BLaER1 treated with 17β-estradiol and CSF1 and Interleukin-3, amounts not matched to agents 10 nM and 100 nM (cell line): Measurements from ENCODE around the gene DONSON.

Experiments used
- H3K27ac ChIP-seq, 11 experiments: shearing (Covaris generic); formaldehyde crosslinking; 2 replicates each; pipeline ENCODE4 v1.8.1; 2022
- H3K27me3 ChIP-seq, 11 experiments: shearing (Covaris generic); formaldehyde crosslinking; 2 replicates each; pipeline ENCODE4 v1.8.1; 2022
- H3K36me3 ChIP-seq, 11 experiments: shearing (Covaris generic); formaldehyde crosslinking; 2 replicates each; pipeline ENCODE4 v1.8.1; 2022
- H3K4me1 ChIP-seq, 10 experiments: shearing (Covaris generic); formaldehyde crosslinking; 2 replicates each; pipeline ENCODE4 v1.8.1; 2022
- H3K4me2 ChIP-seq, 11 experiments: shearing (Covaris generic); formaldehyde crosslinking; 2 replicates each; pipeline ENCODE4 v1.8.1; 2022
- H3K4me3 ChIP-seq, 10 experiments: shearing (Covaris generic); formaldehyde crosslinking; 2 replicates each; pipeline ENCODE4 v1.8.1; 2022
- H3K9ac ChIP-seq, 11 experiments: shearing (Covaris generic); formaldehyde crosslinking; 2 replicates each; pipeline ENCODE4 v1.8.1; 2022
- H3K9me3 ChIP-seq, 11 experiments: shearing (Covaris generic); formaldehyde crosslinking; replicated peaks in 1 of 11; 2 replicates each; pipeline ENCODE4 v1.8.1; 2022
- H4K20me1 ChIP-seq, 11 experiments: shearing (Covaris generic); formaldehyde crosslinking; 2 replicates each; pipeline ENCODE4 v1.8.1; 2022
- Cebpa-rat ChIP-seq, 11 experiments: shearing (Covaris generic); IDR thresholded peaks; 2 replicates each; pipeline ENCODE4 v1.8.1; 2022

Gene DONSON

DNA sequence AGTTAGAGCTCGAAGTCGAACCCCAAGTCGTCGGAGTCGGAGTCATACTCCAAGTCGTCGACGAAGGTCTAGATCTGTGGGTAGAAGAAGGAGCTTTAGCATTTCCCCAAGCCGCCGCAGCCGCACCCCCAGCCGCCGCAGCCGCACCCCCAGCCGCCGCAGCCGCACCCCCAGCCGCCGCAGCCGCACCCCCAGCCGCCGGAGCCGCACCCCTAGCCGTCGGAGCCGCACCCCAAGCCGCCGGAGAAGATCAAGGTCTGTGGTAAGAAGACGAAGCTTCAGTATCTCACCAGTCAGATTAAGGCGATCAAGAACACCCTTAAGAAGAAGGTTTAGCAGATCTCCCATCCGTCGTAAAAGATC is 33.5 kb downstream of the DONSON start:
- no peak overlapping the region for H3K4me3 ChIP-seq
- no peak overlapping the region for H3K27ac ChIP-seq
- peaks cover 100% of the 10 kb centered on the region in 11 experiments for H4K20me1 ChIP-seq
- no peak for TF ChIP-seq Cebpa-rat (IDR thresholded peaks at IDR 0.05)
- no peaks in the 10 kb centered on the region for H3K27me3 ChIP-seq
- H3K4me2 ChIP-seq, result no peak overlapping the region
- H3K9me3 ChIP-seq, result peaks cover 0 to 13% (median 0%) of the 10 kb centered on the region in 11 experiments; a peak in 3 of 22 replicates
- peaks cover 99 to 100% (median 100%) of the 10 kb centered on the region in 11 experiments for H3K36me3 ChIP-seq
- H3K4me1 ChIP-seq, result 0 out of 20 replicates have a peak, but pooled peaks cover 0 to 9% (median 0%) of the 10 kb centered on the region in 10 experiments
- no peak overlapping the region for H3K9ac ChIP-seq

DNA sequence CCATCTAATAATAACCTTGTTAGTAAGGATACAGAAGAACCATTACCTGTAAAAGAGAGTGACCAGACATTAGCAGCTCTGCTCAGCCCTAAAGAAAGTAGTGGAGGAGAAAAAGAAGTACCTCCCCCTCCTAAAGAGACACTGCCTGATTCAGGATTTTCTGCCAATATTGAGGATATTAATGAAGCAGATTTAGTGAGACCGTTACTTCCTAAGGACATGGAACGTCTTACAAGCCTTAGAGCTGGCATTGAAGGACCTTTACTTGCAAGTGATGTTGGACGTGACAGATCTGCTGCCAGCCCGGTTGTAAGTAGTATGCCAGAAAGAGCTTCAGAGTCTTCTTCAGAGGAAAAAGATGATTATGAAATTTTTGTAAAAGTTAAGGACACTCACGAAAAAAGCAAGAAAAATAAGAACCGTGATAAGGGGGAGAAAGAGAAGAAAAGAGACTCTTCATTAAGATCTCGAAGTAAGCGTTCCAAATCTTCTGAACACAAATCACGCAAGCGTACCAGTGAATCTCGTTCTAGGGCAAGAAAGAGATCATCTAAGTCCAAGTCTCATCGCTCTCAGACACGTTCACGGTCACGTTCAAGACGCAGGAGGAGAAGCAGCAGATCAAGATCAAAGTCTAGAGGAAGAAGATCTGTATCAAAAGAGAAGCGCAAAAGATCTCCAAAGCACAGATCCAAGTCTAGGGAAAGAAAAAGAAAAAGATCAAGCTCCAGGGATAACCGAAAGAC is 34.1 kb downstream of the DONSON start:
- 0 out of 20 replicates have a peak, but pooled peaks cover 0 to 9% (median 0%) of the 10 kb centered on the region in 10 experiments for H3K4me1 ChIP-seq
- H3K27me3 ChIP-seq, result no peaks in the 10 kb centered on the region
- H3K9ac ChIP-seq, result no peak overlapping the region
- TF ChIP-seq Cebpa-rat (IDR thresholded peaks at IDR 0.05), result no peak
- H3K9me3 ChIP-seq, result peaks cover 0 to 13% (median 0%) of the 10 kb centered on the region in 11 experiments; a peak in 3 of 22 replicates
- H3K27ac ChIP-seq, result no peak overlapping the region
- H3K36me3 ChIP-seq, result peaks cover 99 to 100% (median 100%) of the 10 kb centered on the region in 11 experiments
- no peak overlapping the region for H3K4me3 ChIP-seq
- no peak overlapping the region for H3K4me2 ChIP-seq
- H4K20me1 ChIP-seq, result peaks cover 100% of the 10 kb centered on the region in 11 experiments

DNA sequence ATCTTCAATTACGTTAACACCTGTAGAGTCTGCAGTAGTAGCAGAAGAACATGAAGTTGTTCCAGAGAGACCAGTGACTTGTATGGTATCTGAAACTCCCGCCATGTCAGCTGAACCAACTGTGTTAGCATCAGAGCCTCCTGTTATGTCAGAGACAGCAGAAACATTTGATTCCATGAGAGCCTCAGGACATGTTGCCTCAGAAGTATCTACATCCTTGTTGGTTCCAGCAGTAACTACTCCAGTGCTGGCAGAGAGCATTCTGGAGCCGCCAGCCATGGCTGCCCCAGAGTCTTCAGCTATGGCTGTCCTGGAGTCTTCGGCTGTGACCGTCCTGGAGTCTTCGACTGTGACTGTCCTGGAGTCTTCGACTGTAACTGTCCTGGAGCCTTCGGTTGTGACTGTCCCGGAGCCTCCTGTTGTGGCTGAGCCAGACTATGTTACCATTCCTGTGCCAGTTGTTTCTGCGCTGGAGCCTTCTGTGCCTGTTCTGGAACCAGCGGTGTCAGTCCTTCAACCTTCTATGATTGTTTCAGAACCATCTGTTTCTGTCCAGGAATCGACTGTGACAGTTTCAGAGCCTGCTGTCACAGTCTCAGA is 35.4 kb downstream of the DONSON start:
- H3K27ac ChIP-seq, result no peak overlapping the region
- H3K4me1 ChIP-seq, result 0 out of 20 replicates have a peak, but pooled peaks cover 0 to 9% (median 0%) of the 10 kb centered on the region in 10 experiments
- H3K36me3 ChIP-seq, result peaks cover 97 to 100% (median 99%) of the 10 kb centered on the region in 11 experiments
- H3K9me3 ChIP-seq, result peaks cover 0 to 13% (median 0%) of the 10 kb centered on the region in 11 experiments; a peak in 3 of 22 replicates
- no peak for TF ChIP-seq Cebpa-rat (IDR thresholded peaks at IDR 0.05)
- H3K27me3 ChIP-seq, result no peaks in the 10 kb centered on the region
- no peak overlapping the region for H3K4me2 ChIP-seq
- H3K9ac ChIP-seq, result no peak overlapping the region
- no peak overlapping the region for H3K4me3 ChIP-seq
- peaks cover 99 to 100% (median 100%) of the 10 kb centered on the region in 11 experiments for H4K20me1 ChIP-seq

DNA sequence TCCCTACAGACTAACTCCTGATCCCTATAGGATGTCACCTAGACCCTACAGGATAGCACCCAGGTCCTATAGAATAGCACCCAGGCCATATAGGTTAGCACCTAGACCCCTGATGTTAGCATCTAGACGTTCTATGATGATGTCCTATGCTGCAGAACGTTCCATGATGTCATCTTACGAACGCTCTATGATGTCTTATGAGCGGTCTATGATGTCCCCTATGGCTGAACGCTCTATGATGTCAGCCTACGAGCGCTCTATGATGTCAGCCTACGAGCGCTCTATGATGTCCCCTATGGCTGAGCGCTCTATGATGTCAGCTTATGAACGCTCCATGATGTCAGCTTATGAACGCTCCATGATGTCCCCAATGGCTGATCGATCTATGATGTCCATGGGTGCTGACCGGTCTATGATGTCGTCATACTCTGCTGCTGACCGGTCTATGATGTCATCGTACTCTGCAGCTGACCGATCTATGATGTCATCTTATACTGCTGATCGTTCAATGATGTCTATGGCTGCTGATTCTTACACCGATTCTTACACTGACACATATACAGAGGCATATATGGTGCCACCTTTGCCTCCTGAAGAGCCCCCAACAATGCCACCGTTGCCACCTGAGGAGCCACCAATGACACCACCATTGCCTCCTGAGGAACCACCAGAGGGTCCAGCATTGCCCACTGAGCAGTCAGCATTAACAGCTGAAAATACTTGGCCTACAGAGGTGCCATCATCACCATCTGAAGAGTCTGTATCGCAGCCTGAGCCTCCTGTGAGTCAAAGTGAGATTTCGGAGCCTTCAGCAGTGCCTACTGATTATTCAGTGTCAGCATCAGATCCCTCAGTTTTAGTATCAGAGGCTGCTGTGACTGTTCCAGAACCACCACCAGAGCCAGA is 36.1 kb downstream of the DONSON start:
- no peak for TF ChIP-seq Cebpa-rat (IDR thresholded peaks at IDR 0.05)
- no peak overlapping the region for H3K27ac ChIP-seq
- H3K9me3 ChIP-seq, result peaks cover 0 to 13% (median 0%) of the 10 kb centered on the region in 11 experiments; a peak in 3 of 22 replicates
- no peaks in the 10 kb centered on the region for H3K27me3 ChIP-seq
- H4K20me1 ChIP-seq, result peaks cover 98 to 100% (median 100%) of the 10 kb centered on the region in 11 experiments
- no peak overlapping the region for H3K9ac ChIP-seq
- H3K4me3 ChIP-seq, result no peak overlapping the region
- no peak overlapping the region for H3K4me2 ChIP-seq
- H3K36me3 ChIP-seq, result peaks cover 97 to 100% (median 99%) of the 10 kb centered on the region in 11 experiments
- 0 out of 20 replicates have a peak, but pooled peaks cover 0 to 9% (median 0%) of the 10 kb centered on the region in 10 experiments for H3K4me1 ChIP-seq

DNA sequence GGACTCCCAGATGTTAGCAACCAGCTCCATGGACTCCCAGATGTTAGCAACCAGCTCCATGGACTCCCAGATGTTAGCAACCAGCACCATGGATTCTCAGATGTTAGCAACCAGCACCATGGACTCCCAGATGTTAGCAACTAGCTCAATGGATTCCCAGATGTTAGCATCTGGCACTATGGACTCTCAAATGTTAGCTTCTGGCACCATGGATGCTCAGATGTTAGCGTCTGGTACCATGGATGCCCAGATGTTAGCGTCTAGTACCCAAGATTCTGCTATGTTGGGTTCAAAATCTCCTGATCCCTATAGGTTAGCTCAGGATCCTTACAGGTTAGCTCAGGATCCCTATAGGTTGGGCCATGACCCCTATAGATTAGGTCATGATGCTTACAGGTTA is 36.8 kb downstream of the DONSON start:
- no peak for TF ChIP-seq Cebpa-rat (IDR thresholded peaks at IDR 0.05)
- no peak overlapping the region for H3K9ac ChIP-seq

DNA sequence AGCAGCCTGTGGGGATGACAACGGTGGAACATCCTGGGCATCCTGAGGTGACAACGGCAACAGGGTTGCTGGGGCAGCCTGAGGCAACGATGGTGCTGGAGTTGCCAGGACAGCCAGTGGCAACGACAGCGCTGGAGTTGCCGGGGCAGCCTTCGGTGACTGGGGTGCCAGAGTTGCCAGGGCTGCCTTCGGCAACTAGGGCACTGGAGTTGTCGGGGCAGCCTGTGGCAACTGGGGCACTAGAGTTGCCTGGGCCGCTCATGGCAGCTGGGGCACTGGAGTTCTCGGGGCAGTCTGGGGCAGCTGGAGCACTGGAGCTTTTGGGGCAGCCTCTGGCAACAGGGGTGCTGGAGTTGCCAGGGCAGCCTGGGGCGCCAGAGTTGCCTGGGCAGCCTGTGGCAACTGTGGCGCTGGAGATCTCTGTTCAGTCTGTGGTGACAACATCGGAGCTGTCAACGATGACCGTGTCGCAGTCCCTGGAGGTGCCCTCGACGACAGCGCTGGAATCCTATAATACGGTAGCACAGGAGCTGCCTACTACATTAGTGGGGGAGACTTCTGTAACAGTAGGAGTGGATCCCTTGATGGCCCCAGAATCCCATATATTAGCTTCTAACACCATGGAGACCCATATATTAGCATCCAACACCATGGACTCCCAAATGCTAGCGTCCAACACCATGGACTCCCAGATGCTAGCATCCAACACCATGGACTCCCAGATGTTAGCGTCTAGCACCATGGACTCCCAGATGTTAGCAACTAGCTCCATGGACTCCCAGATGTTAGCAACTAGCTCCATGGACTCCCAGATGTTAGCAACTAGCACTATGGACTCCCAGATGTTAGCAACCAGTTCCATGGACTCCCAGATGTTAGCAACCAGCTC is 37.5 kb downstream of the DONSON start:
- peaks cover 98 to 100% (median 100%) of the 10 kb centered on the region in 11 experiments for H4K20me1 ChIP-seq
- TF ChIP-seq Cebpa-rat (IDR thresholded peaks at IDR 0.05), result no peak
- peaks cover 0 to 13% (median 0%) of the 10 kb centered on the region in 11 experiments; a peak in 3 of 22 replicates for H3K9me3 ChIP-seq
- no peak overlapping the region for H3K9ac ChIP-seq
- H3K27me3 ChIP-seq, result no peaks in the 10 kb centered on the region
- H3K4me2 ChIP-seq, result no peak overlapping the region
- no peak overlapping the region for H3K4me3 ChIP-seq
- peaks cover 98 to 100% (median 99%) of the 10 kb centered on the region in 11 experiments for H3K36me3 ChIP-seq
- peaks cover 0 to 15% (median 1%) of the 10 kb centered on the region in 10 experiments; a peak in 9 of 20 replicates for H3K4me1 ChIP-seq
- H3K27ac ChIP-seq, result no peak overlapping the region

More for the DNA sequence above, 36.8 kb downstream of the DONSON start:
- Histone ChIP-seq H3K4me2 (no peak overlapping the region), H3K36me3 (peaks cover 97 to 100% (median 99%) of the 10 kb centered on the region in 11 experiments), H3K4me1 (peaks cover 0 to 9% (median 0%) of the 10 kb centered on the region in 10 experiments; a peak in 3 of 20 replicates), H3K4me3 (no peak overlapping the region), H3K27ac (no peak overlapping the region), H3K27me3 (no peaks in the 10 kb centered on the region), H4K20me1 (peaks cover 98 to 100% (median 100%) of the 10 kb centered on the region in 11 experiments), H3K9me3 (peaks cover 0 to 13% (median 0%) of the 10 kb centered on the region in 11 experiments; a peak in 3 of 22 replicates)

DNA sequence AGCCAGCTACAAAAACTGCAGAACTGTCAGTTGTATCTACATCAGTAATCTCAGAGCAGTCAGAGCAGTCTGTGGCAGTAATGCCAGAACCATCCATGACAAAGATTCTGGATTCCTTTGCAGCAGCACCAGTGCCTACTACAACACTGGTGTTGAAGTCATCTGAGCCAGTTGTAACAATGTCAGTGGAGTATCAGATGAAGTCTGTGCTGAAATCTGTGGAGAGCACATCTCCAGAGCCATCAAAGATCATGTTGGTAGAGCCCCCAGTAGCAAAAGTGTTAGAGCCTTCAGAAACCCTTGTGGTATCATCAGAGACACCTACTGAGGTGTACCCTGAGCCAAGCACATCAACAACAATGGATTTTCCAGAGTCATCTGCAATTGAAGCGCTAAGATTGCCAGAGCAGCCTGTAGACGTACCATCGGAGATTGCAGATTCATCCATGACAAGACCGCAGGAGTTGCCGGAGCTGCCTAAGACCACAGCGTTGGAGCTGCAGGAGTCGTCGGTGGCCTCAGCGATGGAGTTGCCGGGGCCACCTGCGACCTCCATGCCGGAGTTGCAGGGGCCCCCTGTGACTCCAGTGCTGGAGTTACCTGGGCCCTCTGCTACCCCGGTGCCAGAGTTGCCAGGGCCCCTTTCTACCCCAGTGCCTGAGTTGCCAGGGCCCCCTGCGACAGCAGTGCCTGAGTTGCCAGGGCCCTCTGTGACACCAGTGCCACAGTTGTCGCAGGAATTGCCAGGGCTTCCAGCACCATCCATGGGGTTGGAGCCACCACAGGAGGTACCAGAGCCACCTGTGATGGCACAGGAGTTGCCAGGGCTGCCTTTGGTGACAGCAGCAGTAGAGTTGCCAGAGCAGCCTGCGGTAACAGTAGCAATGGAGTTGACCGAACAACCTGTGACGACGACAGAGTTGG is 38.4 kb downstream of the DONSON start:
- H3K27ac ChIP-seq, result no peak overlapping the region
- peaks cover 4 to 20% (median 10%) of the 10 kb centered on the region in 10 experiments; a peak in 16 of 20 replicates for H3K4me1 ChIP-seq
- no peak overlapping the region for H3K4me3 ChIP-seq
- no peak overlapping the region for H3K9ac ChIP-seq
- H4K20me1 ChIP-seq, result peaks cover 98 to 100% (median 100%) of the 10 kb centered on the region in 11 experiments
- H3K4me2 ChIP-seq, result no peak overlapping the region
- no peaks in the 10 kb centered on the region for H3K27me3 ChIP-seq
- peaks cover 89 to 96% (median 91%) of the 10 kb centered on the region in 11 experiments for H3K36me3 ChIP-seq
- peaks cover 0 to 13% (median 0%) of the 10 kb centered on the region in 11 experiments; a peak in 3 of 22 replicates for H3K9me3 ChIP-seq
- no peak for TF ChIP-seq Cebpa-rat (IDR thresholded peaks at IDR 0.05)
